ENCODE data around the gene EPS8L3.
"Not testable (repeated sequence)": the region's sequence is repeated elsewhere in the genome, so short reads cannot be mapped to it uniquely, and the experiment has no call there.

EPS8L3 gene, protein sequence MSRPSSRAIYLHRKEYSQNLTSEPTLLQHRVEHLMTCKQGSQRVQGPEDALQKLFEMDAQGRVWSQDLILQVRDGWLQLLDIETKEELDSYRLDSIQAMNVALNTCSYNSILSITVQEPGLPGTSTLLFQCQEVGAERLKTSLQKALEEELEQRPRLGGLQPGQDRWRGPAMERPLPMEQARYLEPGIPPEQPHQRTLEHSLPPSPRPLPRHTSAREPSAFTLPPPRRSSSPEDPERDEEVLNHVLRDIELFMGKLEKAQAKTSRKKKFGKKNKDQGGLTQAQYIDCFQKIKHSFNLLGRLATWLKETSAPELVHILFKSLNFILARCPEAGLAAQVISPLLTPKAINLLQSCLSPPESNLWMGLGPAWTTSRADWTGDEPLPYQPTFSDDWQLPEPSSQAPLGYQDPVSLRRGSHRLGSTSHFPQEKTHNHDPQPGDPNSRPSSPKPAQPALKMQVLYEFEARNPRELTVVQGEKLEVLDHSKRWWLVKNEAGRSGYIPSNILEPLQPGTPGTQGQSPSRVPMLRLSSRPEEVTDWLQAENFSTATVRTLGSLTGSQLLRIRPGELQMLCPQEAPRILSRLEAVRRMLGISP

GRCh38 chr1:109763646-109764415 is at the start of gene EPS8L3:
TSS of gene EPS8L3 (minus strand) at chr1:109763923. CDS start at chr1:109761749, 2,174 bp downstream.
- DNase-seq = no peak

GRCh38 chr1:109812691-109813393 is 49.1 kb upstream of the EPS8L3 start:
- DNase-seq = no peak

DNA sequence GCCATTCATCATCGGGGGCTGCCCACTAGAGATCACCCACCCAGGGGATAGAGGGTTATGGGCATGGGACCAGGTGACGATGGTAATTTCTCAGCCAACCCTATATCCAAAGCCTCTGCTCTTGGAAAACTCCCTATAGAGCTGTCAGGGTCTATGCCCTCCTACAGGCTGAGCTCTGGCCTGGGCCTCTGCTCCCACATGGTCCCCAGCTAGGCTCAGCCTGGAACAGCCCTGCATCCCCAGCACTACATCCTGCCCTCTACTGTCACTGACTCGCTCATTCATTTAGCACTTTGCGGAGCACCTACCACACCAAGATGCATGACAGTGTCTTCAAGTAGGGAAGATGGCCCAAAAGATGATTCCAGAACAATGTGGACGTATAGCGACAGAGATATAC is 45.0 kb upstream of the EPS8L3 start:
- no peak for DNase-seq

DNA sequence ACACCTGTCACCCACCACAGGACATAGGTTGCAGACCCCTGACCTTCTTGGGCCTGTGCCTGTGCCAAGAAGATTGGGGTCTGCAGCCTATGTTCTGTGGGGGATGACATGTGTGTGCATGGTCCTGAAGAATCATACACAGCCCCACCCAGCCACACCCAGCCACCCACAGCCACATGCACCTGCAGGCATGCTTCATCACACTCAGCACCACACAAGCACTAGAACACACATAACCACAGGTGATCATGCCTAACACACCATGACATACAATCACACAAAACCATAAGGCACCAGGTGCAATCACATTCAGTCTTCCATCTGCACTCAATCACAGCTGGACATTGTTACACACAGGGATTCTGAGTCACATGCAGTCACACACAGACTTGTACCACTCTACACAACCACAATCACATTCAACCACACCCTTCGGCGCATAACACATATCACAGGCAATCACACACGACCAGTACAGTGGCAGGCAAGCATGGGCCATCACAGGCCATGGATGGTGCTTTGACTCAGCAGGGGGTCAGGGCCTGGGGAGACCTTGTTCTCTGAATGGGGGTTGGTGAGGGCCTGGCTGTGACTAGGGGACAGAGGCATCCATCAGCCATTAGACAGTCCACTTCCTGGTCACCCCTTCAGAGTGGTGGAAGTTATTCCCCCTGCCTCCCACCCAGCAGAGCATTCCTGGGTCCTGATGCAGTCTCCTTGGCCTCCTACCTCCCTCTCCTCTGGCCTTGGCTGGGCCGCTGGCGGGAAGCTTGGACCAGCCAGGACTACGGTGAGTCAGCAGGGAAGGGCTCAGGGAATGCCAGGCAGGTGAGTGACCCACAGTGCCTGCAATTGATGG is 44.3 kb upstream of the EPS8L3 start:
- DNase-seq = no peak

DNA sequence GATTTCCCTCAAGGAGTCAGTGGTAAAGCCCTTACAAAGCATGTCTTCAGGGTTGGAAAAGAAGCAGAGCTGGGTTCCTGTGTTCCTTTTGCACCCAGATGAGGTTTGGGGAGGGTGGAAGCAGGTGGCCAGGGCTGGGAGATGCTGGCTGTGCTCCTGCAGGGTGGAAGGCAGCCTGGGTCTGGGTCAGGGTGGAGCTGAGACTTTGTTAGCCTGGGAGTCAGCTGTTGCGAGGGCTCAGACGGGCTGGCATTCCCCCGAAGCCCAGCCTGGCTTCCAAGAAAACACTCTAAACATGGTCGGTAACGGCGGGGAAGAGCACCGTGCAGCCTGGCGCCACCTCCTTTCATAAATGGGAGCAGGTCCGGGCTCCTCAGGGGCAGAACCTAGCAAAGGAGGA is 43.7 kb upstream of the EPS8L3 start:
- peak; percentile 58 for DNase-seq

DNA sequence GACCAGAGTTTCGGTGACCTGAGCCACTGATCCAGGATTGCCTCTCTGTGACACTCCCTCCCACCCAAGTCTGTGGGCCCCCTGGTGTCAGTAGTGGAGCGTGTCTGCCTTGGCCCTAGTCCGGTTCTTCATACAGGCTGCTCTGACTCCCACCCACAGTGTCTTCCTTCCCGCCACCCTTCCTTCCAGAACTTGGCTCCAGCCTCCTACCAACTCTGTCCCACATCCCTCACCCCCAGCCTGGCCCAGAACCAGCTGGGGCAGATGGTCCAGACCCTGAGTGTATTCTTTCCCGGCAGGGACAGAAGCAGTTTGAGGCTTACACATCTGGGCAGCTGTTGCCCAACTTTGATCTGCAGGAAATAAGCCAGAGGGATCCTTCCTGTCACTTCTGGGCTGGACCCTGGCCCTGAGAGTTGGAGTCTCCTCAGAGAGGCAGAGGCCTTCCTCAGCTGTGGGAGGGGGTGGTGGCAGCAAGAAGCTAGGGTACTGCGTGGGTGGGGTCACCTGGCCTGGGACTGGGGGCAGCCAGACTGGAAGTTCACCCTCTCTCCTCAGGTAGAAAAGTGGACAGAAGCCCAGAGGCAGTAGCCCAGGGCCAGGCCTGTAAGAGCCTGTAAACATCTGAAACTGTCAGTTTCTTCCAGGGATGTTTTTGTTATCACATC is 43.1 kb upstream of the EPS8L3 start:
- DNase-seq = no peak

DNA sequence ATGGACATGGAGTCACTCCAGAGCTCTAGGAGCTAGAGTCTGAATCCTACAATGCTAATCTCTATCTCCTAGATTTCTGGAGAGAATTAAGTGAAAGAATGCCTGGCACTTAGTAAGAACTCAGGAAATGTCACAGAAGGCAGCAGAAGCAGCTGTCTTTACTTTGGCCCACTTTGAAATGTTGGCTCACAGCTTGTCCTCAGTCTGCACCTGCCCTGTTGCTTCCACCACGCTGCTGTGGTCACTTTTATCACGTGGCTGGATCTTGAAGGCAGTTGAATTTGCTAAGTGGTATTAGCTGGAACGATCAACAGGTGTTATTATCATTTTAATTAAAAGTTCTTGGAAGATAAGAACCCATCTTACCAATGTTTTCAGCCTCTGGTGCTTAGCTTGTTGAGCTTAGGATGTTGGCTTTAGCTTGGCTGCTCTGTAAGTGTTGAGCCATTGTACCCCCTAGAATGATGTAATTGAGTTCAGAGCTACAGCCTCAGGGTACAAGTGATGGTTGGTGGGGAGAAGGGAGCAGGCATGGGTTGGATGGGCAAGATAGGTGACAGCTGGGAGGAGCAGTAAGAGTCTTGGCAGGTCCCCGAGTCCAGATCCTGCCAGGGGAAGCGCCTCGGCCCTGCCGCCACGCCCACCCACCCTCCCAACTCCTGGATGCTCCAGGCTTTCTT is 41.9 kb upstream of the EPS8L3 start:
- DNase-seq = no peak

- no peak for DNase-seq
Measured at GRCh38 chr1:109804660-109805059, 40.9 kb upstream of the EPS8L3 start.

- no peak for DNase-seq
Measured at GRCh38 chr1:109803901-109804331, 40.2 kb upstream of the EPS8L3 start.

GRCh38 chr1:109802901-109803561 is 39.3 kb upstream of the EPS8L3 start:
- DNase-seq = no peak

DNA sequence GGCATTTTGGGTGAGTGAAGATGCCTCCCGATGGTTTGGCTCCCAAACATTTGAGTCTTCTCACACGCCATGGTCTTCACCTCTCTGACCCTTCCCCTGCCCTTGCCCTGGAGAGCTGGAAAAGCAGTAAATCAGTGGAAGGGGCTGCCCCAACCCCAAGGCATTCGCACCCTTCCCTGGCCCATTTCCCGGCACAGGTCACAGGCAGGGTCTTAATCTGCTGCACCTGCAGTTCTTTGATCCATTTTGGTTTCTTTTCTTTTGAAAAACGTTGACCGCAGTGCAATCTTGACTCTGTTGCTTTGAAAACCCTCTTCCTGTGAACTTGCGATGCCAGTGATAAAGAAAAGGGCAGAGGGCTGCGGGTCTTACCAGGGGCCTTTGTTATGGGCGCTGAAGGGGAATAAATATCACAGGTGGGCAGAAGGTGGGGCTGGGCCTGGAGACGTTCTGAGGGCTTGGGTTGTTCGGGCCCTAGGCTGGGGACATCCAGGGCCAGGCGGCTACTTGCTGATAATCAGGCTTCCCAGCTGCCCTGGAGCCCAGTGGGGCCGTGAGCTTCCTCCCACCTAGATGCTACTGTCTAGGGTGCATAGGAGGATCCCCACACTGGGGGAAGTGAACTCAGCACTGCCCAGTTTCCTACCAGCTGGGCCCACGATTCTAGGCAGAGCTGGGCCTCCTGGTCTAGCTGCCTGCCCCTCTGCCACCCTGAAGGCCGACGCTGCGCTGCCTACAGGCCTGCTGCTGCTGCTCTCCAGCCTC is 38.6 kb upstream of the EPS8L3 start:
- DNase-seq = no peak

- DNase-seq = no peak
Measured at GRCh38 chr1:109801791-109802135, 38.0 kb upstream of the EPS8L3 start.

GRCh38 chr1:109800291-109800690 is 36.6 kb upstream of the EPS8L3 start:
- DNase-seq = no peak

DNA sequence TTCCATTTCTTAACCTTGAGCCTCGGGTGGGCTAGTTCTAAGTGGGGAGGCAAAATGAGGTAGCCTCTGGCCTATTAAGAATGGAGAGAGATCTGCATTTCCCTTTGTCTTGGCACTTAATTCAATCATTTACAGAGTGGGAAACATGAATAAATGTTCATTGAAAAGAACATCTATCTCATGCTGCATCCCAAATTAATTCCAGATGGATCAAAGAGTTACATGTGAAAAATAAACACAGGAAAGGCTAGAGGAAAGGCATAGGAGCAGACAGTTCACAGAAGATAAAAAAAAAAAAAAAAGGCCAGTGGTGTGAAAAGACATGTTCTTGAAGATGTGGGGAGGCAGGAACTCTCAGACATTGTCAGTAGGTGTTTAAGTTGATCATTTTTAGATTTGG is 35.7 kb upstream of the EPS8L3 start:
- DNase-seq = no peak

DNA sequence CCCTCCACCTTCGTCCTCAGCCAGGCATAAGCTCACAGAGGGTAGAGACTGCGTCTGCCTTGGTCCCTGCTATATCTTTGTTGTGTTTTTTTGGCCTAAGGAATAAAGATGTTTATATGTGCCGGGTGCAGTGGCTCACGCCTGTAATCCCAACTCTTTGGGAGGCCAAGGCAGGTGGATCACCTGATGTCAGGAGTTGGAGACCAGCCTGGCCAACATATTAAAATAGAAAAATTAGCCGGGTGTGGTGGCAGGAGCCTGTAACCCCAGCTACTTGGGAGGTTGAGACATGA is 33.5 kb upstream of the EPS8L3 start:
- DNase-seq = not testable (repeated sequence)

DNA sequence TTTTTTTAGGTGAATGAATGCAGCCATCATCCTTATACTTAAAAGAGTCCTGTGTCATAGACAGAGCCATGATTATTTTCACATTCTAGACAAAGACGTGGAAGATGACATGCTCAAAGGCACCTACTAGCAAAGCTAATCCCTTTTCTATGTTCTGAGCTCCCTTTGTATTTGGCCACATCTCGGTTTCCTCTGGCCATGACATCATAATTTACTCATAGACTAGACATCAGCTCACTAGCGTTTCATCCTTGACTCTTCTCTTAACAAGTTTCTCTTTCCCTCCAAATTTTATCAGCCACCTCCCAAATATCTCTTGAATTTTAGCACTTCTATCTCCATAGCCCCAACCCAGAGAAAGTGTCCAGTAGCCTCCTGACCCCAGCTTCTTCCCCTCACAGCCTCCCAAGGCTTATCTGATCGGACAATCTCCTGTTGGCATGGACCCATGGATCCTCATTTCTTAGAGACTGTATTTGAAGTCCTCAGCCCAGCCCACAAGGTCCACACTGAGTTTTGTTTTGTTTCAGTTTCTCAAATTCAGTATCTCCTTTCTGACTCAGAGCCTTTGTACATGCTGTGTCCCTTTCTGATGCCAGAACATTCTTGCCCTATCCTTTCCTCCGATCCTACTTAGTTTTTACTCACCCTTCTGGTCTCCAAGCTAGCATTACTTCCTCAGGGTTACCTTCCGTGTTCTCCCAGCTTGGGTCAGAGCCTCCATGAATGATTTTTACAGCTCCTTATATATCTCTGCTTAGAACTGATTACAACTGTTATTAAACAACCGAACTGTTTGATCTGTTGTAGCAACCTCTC is 33.0 kb upstream of the EPS8L3 start:
- no peak for DNase-seq

DNA sequence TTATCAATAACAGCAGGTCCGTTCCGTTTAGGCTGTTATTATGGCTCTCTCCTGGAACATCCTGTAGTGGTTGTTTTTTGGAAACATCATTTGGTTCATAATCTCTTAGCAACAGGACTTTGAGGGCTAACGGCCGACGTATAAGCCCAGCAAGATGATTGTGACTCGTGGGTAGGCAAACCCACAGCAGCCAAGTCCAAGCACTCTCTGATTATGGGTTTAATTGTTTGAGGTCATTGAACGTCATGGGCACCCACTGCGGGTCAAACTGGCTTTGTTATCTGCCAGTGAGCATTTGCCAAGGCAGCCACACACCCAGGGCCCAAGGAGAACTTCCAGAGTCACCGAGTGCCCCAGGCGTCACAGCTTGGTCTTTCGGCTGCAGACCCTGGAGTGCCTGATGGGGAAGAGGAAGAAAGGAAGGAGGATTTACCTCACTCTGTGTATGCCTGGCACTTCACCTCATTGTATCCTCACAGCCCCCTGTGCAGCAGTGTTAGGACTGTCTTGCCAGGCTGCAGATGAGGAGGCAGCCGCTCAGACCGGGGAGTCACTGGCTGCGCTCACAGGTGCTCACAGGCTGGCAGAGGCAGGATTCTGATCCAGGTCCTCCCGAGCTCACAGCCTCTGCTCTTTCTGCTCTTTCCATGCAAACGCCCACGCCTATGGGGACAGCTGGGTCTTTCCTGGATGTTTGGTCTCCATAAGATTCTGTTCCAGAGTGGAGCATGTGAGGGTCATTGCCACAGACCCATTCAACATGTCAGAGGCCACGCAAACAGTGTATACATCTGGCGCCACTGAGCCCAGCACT is 30.8 kb upstream of the EPS8L3 start:
- DNase-seq = no peak
